ENCODE results near the gene GPN2. TPM values are rescaled to one million over a fixed set of nuclear protein-coding genes. Genes with fewer than 3 reads are reported as not detected.

The GPN2 gene
- total RNA-seq, 1 donor from 2014 or later: 6.8 TPM

- Histone ChIP-seq H3K27me3 (no peaks in the 10 kb centered on the region), H3K4me2 (peak overlapping the region; percentile 86), H3K27ac (no peak overlapping the region), H3K4me3 (peak overlapping the region; percentile 69), H2AFZ (replicated peaks) (no peak overlapping the region), H3K79me2 (ENCODE audit: low read depth) (peaks cover 60% of the 10 kb centered on the region), H3F3A (ENCODE audit: low read depth) (peaks cover 9% of the 10 kb centered on the region), H3K36me3 (peaks cover 7% of the 10 kb centered on the region), H4K20me1 (ENCODE audit: low read depth) (peaks cover 30% of the 10 kb centered on the region), H3K9me3 (ENCODE audit: low read depth) (no peaks in the 10 kb centered on the region), H3K4me1 (peaks cover 6% of the 10 kb centered on the region), H3K9ac (no peak overlapping the region)
- DNase-seq (ENCODE audit: low spot score): no peak
- no peaks in the 10 kb centered on the region for H3K9me3 Mint-ChIP-seq
- peaks cover 23% of the 10 kb centered on the region for H3K4me1 Mint-ChIP-seq
- H3K36me3 Mint-ChIP-seq: peaks cover 20% of the 10 kb centered on the region
- no peak for TF ChIP-seq CTCF (IDR thresholded peaks at IDR 0.05)
- no peak for TF ChIP-seq EZH2phosphoT487 (IDR thresholded peaks at IDR 0.05)
- no peak for TF ChIP-seq EZH2 (IDR thresholded peaks at IDR 0.05)
- no peak overlapping the region for H3K27ac Mint-ChIP-seq
- peaks cover 4% of the 10 kb centered on the region for H3K27me3 Mint-ChIP-seq (ENCODE audit: insufficient read depth, low read depth)
- H3K4me3 Mint-ChIP-seq: peak overlapping the region; percentile 96
These were observed 32.8 kb upstream of the GPN2 start for GRCh38 chr1:26922901-26923300.

GRCh38 chr1:26922431-26922729, 32.3 kb upstream of the GPN2 start:
- Histone ChIP-seq H3K9me3 (ENCODE audit: low read depth) (no peaks in the 10 kb centered on the region), H3K79me2 (ENCODE audit: low read depth) (peaks cover 55% of the 10 kb centered on the region), H3K9ac (peak overlapping the region; percentile 76), H3K4me2 (peak overlapping the region; percentile 86), H3F3A (ENCODE audit: low read depth) (peaks cover 9% of the 10 kb centered on the region), H3K36me3 (peaks cover 4% of the 10 kb centered on the region), H3K27me3 (no peaks in the 10 kb centered on the region), H2AFZ (replicated peaks) (no peak overlapping the region), H3K4me3 (peak overlapping the region; percentile 69), H4K20me1 (ENCODE audit: low read depth) (peaks cover 30% of the 10 kb centered on the region), H3K4me1 (peaks cover 6% of the 10 kb centered on the region), H3K27ac (no peak overlapping the region)
- DNase-seq (ENCODE audit: low spot score): no peak
- peaks cover 16% of the 10 kb centered on the region for H3K36me3 Mint-ChIP-seq
- no peak overlapping the region for H3K27ac Mint-ChIP-seq
- peaks cover 23% of the 10 kb centered on the region for H3K4me1 Mint-ChIP-seq
- H3K9me3 Mint-ChIP-seq: no peaks in the 10 kb centered on the region
- H3K4me3 Mint-ChIP-seq: peak overlapping the region; percentile 96
- TF ChIP-seq CTCF (IDR thresholded peaks at IDR 0.05) (no peak), EZH2 (IDR thresholded peaks at IDR 0.05) (no peak), EZH2phosphoT487 (IDR thresholded peaks at IDR 0.05) (no peak)
- peaks cover 4% of the 10 kb centered on the region for H3K27me3 Mint-ChIP-seq (ENCODE audit: insufficient read depth, low read depth)

GRCh38 chr1:26921540-26922430, 31.7 kb upstream of the GPN2 start, which contains the start of gene NUDC:
NUDC (plus strand) TSS chr1:26921743; CDS start chr1:26921849, 106 bp downstream.
- Mint-ChIP-seq H3K9me3 (no peaks in the 10 kb centered on the region), H3K4me3 (peak within 1 kb of the TSS; percentile 96), H3K27ac (peak within 1 kb of the TSS; percentile 96), H3K4me1 (peaks cover 23% of the 10 kb centered on the region), H3K27me3 (ENCODE audit: insufficient read depth, low read depth) (peaks cover 4% of the 10 kb centered on the region), H3K36me3 (peaks cover 13% of the 10 kb centered on the region)
- Histone ChIP-seq H3K4me2 (peak within 1 kb of the TSS; percentile 86), H3K4me1 (peaks cover 6% of the 10 kb centered on the region), H3K4me3 (peak within 1 kb of the TSS; percentile 69), H3F3A (ENCODE audit: low read depth) (peaks cover 9% of the 10 kb centered on the region), H2AFZ (replicated peaks) (peak within 1 kb of the TSS; percentile 35), H3K9ac (peak within 1 kb of the TSS; percentile 76), H3K27me3 (no peaks in the 10 kb centered on the region), H3K9me3 (ENCODE audit: low read depth) (no peaks in the 10 kb centered on the region), H4K20me1 (ENCODE audit: low read depth) (peaks cover 30% of the 10 kb centered on the region), H3K79me2 (ENCODE audit: low read depth) (peaks cover 50% of the 10 kb centered on the region), H3K27ac (no peak within 1 kb of the TSS), H3K36me3 (peaks cover 4% of the 10 kb centered on the region)
- no peak for TF ChIP-seq CTCF (IDR thresholded peaks at IDR 0.05)
- TF ChIP-seq EZH2 (IDR thresholded peaks at IDR 0.05): no peak
- TF ChIP-seq EZH2phosphoT487 (IDR thresholded peaks at IDR 0.05): no peak
- DNase-seq (ENCODE audit: low spot score): peak; percentile 97

Data from neural progenitor cell (in vitro differentiated cells).